ENCODE data around the gene PAGR1.

- TF ChIP-seq ZNF510 (tag by site-specific recombination; IDR thresholded peaks at IDR 0.05; ENCODE audit: insufficient replicate concordance), result no peak
- no peak for TF ChIP-seq ZNF114 (tag by site-specific recombination; IDR thresholded peaks at IDR 0.05)
- TF ChIP-seq ZNF529 (tag by site-specific recombination; IDR thresholded peaks at IDR 0.05; ENCODE audit: insufficient replicate concordance), result no peak
- no peak for TF ChIP-seq ZNF664 (tag by site-specific recombination; IDR thresholded peaks at IDR 0.05)
- no peak for TF ChIP-seq ZNF677 (tag by site-specific recombination; IDR thresholded peaks at IDR 0.05)
- TF ChIP-seq ZNF274 (IDR thresholded peaks at IDR 0.05; ENCODE audit: low read length), result no peak
- no peak for TF ChIP-seq ZNF274 (tag by site-specific recombination; IDR thresholded peaks at IDR 0.05; ENCODE audit: borderline replicate concordance)
- no peak for TF ChIP-seq ZNF394 (tag by site-specific recombination; IDR thresholded peaks at IDR 0.05; ENCODE audit: borderline replicate concordance)
- TF ChIP-seq, protein P1, sequence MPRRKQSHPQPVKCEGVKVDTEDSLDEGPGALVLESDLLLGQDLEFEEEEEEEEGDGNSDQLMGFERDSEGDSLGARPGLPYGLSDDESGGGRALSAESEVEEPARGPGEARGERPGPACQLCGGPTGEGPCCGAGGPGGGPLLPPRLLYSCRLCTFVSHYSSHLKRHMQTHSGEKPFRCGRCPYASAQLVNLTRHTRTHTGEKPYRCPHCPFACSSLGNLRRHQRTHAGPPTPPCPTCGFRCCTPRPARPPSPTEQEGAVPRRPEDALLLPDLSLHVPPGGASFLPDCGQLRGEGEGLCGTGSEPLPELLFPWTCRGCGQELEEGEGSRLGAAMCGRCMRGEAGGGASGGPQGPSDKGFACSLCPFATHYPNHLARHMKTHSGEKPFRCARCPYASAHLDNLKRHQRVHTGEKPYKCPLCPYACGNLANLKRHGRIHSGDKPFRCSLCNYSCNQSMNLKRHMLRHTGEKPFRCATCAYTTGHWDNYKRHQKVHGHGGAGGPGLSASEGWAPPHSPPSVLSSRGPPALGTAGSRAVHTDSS (tag by site-specific recombination; IDR thresholded peaks at IDR 0.05), result no peak
- TF ChIP-seq KLF1 (tag by site-specific recombination; IDR thresholded peaks at IDR 0.05), result no peak
Observed at GRCh38 chr16:29809031-29809747, 6.8 kb upstream of the PAGR1 start.
